Stimulated activated CD4-positive, alpha-beta T cell treated with anti-CD3 and anti-CD28 coated beads, TNF-alpha, amount 100 ng/mL, for 1 hour (primary cell): ENCODE data around the gene HSPA4L.

Experiments
- DNase-seq, 3 donors: peaks; one replicate each; pipeline ENCODE4 v3.0.0-alpha.2; 2020; ENCODE audit warnings: low read depth in 3 of 3, low spot score in 1 of 3

The HSPA4L gene

DNA sequence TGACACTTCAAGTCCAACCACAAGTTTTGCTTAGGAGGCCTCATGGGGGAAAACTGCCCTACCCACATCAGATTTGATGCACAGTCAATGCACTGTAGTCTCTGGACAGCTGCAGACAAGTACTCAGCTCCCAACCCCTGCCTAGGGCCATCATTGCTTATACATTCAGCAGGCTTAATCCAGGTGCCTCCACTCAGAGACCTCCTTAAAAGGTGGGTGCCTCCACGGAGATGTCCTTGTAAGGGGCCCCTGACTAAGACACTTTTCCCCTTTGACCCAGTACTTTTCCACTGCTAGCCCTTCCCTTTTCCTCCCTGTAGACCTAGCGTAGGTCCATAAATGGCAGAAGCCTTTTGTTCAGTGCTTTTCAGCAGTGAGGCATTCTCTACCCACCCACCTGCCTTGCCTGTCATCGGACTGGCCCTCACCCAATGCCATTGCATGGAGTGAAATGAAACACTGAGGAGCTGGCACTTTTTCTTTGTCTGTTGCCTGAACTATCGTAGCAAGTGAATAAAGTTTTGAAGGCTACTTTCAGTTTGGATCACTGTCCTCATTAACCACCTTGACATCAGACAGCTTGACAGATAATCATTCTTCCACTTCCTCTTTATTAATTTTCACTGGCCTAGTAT is 74.8 kb downstream of the HSPA4L start:
- no peak for DNase-seq

DNA sequence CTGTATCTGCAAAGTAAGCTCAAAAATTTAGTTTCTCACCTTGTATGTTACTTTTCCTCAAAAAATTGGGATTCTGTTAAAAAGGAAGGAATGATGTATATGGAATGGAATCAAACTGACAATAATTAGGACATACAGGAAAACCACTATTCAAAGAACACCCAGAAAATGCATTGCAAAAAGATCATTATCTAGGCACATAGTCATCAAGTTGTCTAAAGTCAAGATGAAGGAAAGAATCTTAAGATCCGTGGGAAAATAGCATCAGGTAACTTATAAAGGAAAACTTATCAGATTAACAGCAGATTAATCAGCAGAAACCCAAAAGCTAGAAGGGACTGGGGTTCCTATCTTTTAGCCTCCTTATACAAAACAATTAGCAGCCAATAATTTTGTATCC is 75.5 kb downstream of the HSPA4L start:
- no peak for DNase-seq

DNA sequence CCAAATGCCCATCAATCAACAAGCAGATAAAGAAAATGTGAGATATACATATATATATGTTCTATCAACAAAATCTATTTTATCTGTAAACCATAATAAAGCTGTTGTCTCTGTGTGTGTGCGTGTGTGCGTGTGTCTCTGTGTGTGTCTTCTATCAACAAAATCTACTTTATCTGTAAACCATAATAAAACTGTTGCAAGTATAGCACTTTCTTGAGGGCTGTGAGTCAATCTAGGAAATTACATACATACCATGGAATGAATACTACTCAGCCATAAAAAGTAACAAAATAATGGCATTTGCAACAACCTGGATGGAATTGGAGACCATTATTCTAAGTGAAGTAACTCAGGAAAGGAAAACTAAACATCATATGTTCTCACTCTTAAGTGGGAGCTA is 86.1 kb downstream of the HSPA4L start:
- DNase-seq, result no peak

DNA sequence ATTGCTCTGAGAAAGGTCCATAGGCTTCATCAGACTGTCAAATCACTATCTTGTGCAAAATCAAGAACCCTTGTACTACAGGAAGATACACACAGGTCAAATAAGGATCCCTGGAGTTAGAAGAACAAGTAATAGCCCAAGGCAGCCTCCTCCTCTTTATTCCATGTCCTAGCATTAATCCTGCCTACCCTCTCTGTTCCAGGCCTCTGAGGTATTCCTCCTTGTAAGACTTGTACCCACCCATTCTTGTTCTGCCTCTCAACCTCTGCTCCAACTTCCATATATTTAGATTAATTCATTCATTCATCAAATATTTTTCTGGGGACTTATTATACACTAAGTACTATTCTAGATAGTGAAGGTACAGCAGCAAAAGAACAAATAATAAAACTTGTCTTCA is 88.2 kb downstream of the HSPA4L start:
- no peak for DNase-seq

DNA sequence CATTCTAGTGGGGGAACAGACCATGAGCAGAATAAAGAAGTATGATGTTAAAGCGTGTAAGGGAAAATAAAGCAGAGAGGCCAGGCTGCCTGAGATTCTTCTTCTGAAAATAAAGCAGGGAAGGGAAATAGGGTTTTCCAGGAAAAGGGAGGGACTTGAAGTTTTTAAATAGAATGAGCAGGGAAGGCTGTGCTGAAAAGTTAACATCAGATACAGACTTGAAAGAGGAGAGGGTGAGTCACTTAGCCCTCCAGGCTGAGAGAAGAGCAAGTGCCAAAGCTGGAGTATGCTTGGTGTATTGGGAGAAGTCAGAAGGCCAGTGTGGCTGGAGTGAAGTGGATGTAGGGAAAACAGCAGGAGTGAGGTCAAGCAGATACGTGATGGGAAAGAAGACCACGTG is 88.6 kb downstream of the HSPA4L start:
- no peak for DNase-seq

DNA sequence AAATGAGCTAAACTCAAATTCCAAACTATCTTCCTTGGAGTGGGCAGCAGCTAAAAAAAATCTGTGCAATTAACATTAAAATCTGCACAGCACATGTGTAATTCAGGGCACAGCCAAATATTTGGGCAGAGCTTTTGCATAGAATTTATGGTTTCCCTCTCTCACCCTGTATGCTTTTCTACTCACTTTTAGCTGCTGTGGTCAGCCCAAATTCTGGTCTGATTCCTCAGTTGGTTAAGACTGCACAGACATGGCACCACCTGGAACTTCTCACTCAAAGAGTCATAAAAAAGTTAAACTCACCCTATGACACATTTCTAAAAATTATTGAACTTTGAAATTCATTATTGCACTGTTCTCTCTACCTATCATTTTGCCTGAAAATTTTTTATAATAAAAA is 93.7 kb downstream of the HSPA4L start:
- DNase-seq, result no peak

DNA sequence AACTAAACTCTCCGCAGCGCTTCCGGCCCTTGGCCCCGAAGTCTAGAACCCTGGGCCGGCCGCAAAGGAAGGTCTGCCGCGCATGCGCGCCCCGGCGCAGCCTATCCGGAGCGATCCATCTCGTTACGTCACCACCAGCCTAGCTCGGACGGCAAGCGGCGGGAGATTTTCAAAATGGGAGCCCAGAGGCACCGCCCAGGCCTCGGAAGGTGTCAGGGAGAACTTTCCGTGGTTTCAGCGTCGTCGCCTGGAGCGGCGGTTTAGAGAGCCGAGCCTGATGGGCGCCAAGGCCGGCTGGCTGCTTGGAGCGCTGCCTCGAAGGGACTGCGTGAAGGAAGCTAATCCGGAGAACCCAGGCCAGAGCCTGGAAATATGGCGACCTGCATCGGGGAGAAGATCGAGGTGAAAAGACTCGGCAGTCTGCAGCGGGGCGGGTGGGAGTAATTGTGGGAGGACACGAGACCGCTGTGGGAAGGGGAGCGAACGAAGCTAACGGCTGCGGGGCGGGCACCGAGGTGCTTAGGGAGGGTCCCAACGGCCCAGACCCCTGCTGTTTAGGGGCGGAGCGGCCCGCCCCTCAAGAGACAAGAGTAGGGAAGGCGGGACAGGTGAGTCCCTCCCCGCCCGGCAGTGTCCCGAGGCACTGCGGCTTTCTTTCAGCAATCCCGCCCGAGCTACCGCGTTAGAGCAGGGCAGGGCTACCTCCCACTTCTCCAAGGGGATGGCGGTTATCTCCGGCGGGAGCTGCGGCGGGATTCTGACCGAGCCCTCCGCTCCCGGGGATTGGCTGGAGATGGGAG is 98.8 kb downstream of the HSPA4L start, which contains the start of gene PLK4:
TSS of gene PLK4 (plus strand) at position 131 of the 800 bp plus-strand sequence. CDS start at position 373, 242 bp downstream.
- peak; percentile 81 to 88 (median 87) for DNase-seq

DNA sequence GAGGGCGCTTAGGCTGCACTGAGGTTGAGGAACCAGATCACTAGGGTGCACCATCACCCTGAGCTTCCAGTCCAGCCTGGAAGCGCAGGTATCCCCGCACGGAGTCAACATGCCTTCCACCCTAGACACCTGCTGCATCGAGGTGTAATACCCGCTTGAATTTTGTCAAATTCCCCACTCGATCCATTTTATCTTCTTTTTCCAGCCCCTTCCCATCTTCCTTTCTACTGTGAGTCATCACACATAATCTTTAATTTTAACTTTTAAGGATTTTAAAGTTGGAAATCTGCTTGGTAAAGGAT is 99.4 kb downstream of the HSPA4L start:
- no peak for DNase-seq

DNA sequence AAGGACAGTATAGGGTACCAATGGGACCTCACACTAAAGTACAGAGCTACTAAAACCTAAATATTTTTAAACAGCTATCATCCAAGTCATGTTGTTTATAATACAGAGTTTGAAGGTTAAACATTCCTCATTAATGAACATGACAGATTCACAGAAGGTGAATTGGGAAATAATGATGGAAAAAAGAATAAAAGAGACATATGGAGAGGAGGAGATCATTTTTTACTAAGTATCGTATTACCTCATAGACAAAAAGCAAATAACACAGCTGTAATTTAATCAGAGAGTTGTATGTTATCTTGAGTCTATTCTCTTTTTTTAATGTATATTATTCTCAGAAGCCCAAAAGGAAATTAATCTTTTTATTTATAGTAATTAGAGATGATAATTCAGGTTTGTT is 106.4 kb downstream of the HSPA4L start:
- DNase-seq, result no peak

DNA sequence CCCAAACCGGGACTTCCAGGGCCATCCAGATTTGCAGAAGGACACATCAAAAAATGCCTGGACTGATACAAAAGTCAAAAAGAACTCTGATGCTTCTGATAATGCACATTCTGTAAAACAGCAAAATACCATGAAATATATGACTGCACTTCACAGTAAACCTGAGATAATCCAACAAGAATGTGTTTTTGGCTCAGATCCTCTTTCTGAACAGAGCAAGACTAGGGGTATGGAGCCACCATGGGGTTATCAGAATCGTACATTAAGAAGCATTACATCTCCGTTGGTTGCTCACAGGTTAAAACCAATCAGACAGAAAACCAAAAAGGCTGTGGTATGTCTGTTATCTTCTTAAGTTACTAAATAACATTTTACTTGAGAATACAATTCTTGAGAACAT is 107.8 kb downstream of the HSPA4L start:
- no peak for DNase-seq
